HFFc6 (cell line): ENCODE results near the gene WDR31. TPM values are rescaled to one million over a fixed set of nuclear protein-coding genes. Genes with fewer than 3 reads are reported as not detected.
"Not testable (repeated sequence)": the region's sequence is repeated elsewhere in the genome, so short reads cannot be mapped to it uniquely, and the experiment has no call there.

ENCODE experiments used
- DNase-seq: peaks from one replicate; pipeline ENCODE4 v3.0.0-alpha.2; 2018
- H3K27ac Mint-ChIP-seq: 2 replicates; pipeline ENCODE4 v1.8.0; 2020; ENCODE audit warnings: mild to moderate bottlenecking, mixed read lengths
- H3K27me3 Mint-ChIP-seq: 2 replicates; pipeline ENCODE4 v1.8.0; 2021; ENCODE audit warnings: mild to moderate bottlenecking, moderate library complexity, mixed read lengths; ENCODE audit not compliant: insufficient read depth
- H3K36me3 Mint-ChIP-seq: 2 replicates; pipeline ENCODE4 v1.8.0; 2021; ENCODE audit warnings: low read depth, mixed read lengths
- H3K4me1 Mint-ChIP-seq: 2 replicates; pipeline ENCODE4 v1.8.0; 2020; ENCODE audit warnings: low read depth, mixed read lengths
- H3K4me3 Mint-ChIP-seq: 2 replicates; pipeline ENCODE4 v1.8.0; 2020; ENCODE audit warnings: mild to moderate bottlenecking, moderate library complexity, mixed read lengths
- H3K9me3 Mint-ChIP-seq: 2 replicates; pipeline ENCODE4 v1.8.0; 2020; ENCODE audit warnings: mild to moderate bottlenecking, mixed read lengths
- CTCF ChIP-seq: fragments of 200-600 bp; sonication (generic); IDR thresholded peaks from 2 replicates; pipeline ENCODE4 v1.5.0; 2021; ENCODE audit warnings: antibody characterized with exemption, mild to moderate bottlenecking
- total RNA-seq, 6 experiments: library from RNA; stranded (reverse); fragmentation: NEBNext Ultra II Directional; extraction: Animal tissue kit (Norgen Biotek cat#: 25700); gene quantifications; 2 replicates in 1 of 6; 3 replicates in 5 of 6; pipeline ENCODE4 v1.2.3, GENCODE V29; 2021

Gene WDR31
- total RNA-seq, 6 experiments from 2014 or later, result 0.84 to 1.6 (median 1.0) TPM

GRCh38 chr9:113298924-113299770 is 40.9 kb downstream of the WDR31 start:
- TF ChIP-seq CTCF, result no peak
- H3K27me3 Mint-ChIP-seq, result peaks cover 14% of the 10 kb centered on the region
- H3K36me3 Mint-ChIP-seq, result no peaks in the 10 kb centered on the region
- H3K4me3 Mint-ChIP-seq, result no peak overlapping the region
- no peak for DNase-seq
- no peaks in the 10 kb centered on the region for H3K9me3 Mint-ChIP-seq
- no peak overlapping the region for H3K27ac Mint-ChIP-seq
- no peaks in the 10 kb centered on the region for H3K4me1 Mint-ChIP-seq

GRCh38 chr9:113298311-113298710 is 41.8 kb downstream of the WDR31 start:
- no peak for TF ChIP-seq CTCF
- Mint-ChIP-seq H3K4me3 (no peak overlapping the region), H3K27ac (no peak overlapping the region), H3K36me3 (peaks cover 3% of the 10 kb centered on the region; the same call in 1 of the 2 replicates), H3K4me1 (peaks cover 7% of the 10 kb centered on the region), H3K9me3 (no peaks in the 10 kb centered on the region), H3K27me3 (peaks cover 13% of the 10 kb centered on the region)
- no peak for DNase-seq

- Mint-ChIP-seq H3K36me3 (peaks cover 13% of the 10 kb centered on the region), H3K9me3 (no peaks in the 10 kb centered on the region), H3K27me3 (peaks cover 3% of the 10 kb centered on the region), H3K4me1 (peaks cover 13% of the 10 kb centered on the region), H3K27ac (no peak overlapping the region), H3K4me3 (no peak overlapping the region)
- TF ChIP-seq CTCF, result no peak
- DNase-seq, result no peak
These were observed 43.1 kb downstream of the WDR31 start for GRCh38 chr9:113296796-113297558.

- H3K36me3 Mint-ChIP-seq, result peaks cover 21% of the 10 kb centered on the region
- not testable (repeated sequence) for H3K27me3 Mint-ChIP-seq, DNase-seq, H3K27ac Mint-ChIP-seq, H3K9me3 Mint-ChIP-seq, H3K4me3 Mint-ChIP-seq
- H3K4me1 Mint-ChIP-seq, result peaks cover 13% of the 10 kb centered on the region
These were observed 43.8 kb downstream of the WDR31 start for GRCh38 chr9:113296247-113296646.

- Mint-ChIP-seq H3K27ac (peak overlapping the region; percentile 66), H3K4me1 (peaks cover 25% of the 10 kb centered on the region), H3K9me3 (no peaks in the 10 kb centered on the region), H3K27me3 (0 out of 2 replicates have a peak, but pooled peaks cover 2% of the 10 kb centered on the region), H3K36me3 (peaks cover 35% of the 10 kb centered on the region), H3K4me3 (no peak overlapping the region)
- TF ChIP-seq CTCF, result no peak
- DNase-seq, result no peak
These were observed 46.7 kb downstream of the WDR31 start for GRCh38 chr9:113293285-113293878.
